Activated CD4-positive, alpha-beta T cell treated with anti-CD3 and anti-CD28 coated beads, Interleukin-2, Interleukin-6, amounts not matched to agents 100 ng/mL and 50 ng/mL, durations not matched to agents 16 hours and 8 hours (primary cell): ENCODE data around the gene HAVCR2.
"Not testable (repeated sequence)": the region's sequence is repeated elsewhere in the genome, so short reads cannot be mapped to it uniquely, and the experiment has no call there.

ENCODE experiments used
- DNase-seq: peaks from one replicate; pipeline ENCODE4 v3.0.0-alpha.2; 2020

The HAVCR2 gene

DNA sequence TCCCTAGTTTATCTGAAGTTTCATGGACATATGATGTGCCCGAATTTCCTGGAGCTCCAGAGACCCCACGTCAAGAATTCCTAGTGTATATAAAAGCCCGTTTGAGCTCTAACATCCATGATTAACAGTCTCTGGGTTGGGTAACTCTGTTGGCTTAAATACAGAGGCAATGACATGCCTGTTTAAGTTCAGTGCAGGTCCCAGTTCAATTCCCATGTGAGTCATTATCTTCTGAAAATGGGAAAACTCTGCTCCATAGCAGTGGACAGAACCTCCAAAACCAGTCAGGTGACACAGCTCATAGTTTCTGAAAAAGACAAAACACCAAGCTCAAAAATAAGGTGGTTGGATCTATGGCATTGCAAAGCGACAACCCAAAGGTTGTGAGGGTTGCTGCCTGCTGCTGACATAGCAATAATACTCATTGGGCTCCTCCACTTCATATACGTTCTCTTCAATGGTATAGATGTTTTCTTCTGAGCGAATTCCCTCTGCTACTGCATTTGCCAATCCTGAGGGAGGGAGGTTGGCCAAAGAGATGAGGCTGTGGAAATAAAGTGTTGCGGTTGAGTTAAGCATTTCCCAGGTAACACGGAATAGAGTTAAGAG lies 22.0 kb downstream of the HAVCR2 start:
- no peak for DNase-seq

DNA sequence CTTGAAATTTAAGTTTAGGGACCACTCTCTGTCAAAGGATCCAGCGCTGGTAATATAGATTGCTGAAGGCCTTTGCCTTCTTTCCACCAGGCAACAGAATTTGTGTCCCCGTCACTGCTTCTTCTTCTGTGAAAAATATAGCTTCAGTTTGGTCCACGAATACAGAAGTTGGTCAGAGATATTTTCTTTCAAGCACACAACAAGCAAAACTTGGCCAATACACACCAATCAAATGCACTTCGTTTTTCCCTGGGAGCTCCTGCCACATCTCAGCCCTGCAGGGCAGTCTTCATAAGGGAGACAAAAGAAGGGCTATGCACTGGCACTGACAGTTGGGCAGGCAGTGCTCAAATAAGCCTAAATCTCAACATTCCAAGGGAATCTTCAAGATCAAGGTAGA lies 22.9 kb downstream of the HAVCR2 start:
- DNase-seq, result no peak

DNA sequence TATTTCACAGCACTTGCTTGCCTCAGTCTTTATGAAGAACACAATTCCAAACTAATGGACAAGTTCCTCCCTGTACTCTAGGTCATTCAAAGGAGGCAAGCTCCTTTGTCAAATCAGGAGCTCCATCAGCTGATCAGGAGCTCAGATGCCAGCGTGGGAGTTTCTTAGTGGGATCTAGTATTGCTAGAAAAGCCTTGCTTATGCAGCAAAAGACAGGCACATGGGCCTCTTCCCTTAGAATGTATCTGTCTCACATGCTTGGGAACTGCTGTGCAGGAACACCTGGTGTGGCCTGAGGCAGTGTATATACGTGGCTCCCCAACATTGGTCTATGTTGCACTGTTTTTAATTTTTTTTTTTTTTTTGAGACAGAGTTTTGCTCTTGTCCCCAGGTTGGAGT lies 28.6 kb downstream of the HAVCR2 start:
- no peak for DNase-seq

DNA sequence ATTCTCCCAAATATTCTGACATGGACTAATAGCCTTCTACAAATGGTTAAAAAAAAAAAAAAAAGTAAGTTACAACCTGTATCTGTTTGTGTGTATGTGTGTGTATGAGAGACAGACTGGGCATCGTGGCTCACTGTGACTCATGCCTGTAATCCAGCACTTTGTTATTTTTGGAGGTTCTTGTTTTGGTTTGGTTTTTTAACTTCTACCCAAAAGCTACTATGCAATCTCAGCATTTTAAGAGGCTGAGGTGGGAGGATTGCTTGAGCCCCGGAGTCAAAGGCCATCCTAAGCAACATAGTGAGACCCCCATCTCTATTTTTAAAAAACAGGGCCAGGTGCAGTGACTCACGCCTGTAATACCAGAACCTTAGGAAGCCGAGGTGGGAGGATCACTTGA lies 32.3 kb downstream of the HAVCR2 start:
- DNase-seq, result peak; percentile 21

DNA sequence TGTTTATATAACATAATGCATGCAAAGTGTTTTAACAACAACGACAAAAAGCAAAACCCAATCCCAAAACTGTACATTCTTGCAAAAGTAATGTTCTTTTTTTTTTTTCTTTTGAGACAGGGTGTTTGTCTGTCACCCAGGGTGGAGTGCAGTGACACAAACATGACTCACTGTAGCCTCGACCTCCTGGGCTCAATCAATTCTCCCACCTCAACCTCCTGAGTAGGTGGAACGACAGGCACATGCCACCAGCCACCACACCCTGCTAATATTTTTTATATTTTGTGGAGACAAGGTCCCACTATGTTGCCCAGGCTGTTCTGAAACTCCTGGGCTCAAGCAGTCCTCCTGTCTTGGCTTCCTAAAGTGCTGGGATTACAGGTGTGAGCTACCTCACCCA lies 36.3 kb downstream of the HAVCR2 start:
- peak; percentile 19 for DNase-seq

DNA sequence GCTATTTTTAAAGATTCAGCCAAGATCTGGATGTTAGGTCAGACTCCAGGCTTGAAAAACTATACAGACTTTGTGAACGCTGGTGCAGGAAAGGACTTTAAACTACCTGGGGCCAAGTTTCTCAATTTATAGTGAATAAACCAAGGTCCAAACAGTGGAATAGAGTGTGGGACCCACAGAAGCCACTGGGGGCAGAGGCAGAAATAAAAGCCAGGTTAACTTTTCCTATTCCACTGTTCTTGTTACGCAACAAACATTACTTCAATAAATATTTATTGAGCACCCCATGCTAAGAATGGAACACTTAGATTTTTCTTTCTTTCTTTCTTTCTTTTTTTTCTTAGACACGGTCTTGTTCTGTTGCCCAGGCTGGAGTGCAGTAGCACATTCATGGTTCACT lies 38.9 kb downstream of the HAVCR2 start:
- DNase-seq, result no peak

DNA sequence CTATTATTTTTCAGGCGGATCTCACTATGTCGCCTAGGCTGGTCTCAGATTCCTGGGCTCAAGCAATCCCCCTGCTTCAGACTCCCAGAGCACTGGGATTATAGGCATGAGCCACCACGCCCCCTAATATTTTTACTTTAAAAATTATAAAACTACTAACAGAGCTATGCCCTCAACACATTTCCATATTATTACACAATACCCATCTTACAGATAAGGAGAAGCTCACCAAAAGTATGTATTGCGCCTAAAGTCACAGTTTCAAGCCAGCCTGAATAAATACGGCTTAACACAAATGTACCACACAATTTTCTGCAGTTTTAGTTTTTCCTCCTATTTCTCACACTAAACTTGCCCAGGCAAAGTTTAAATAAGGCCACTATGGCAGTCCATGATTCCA lies 40.1 kb downstream of the HAVCR2 start:
- no peak for DNase-seq

DNA sequence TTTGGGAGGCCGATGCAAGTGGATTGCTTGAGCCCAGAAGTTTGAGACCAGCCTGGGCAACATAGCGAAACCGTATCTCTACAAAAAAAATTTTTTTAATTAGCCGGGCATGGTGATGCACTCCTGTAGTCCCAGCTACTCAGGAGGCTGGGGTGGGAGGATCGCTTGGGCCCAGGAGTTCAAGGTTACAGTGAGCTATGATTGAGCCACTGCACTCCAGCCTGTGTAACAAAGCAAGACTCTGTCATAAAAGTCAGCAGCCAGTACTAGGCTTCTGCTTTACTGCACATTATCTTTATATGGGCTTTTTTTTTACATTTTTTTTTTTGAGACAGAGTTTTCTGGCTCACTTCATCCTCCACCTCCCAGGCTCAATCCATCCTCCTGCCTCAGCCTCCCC lies 40.5 kb downstream of the HAVCR2 start:
- no peak for DNase-seq

DNA sequence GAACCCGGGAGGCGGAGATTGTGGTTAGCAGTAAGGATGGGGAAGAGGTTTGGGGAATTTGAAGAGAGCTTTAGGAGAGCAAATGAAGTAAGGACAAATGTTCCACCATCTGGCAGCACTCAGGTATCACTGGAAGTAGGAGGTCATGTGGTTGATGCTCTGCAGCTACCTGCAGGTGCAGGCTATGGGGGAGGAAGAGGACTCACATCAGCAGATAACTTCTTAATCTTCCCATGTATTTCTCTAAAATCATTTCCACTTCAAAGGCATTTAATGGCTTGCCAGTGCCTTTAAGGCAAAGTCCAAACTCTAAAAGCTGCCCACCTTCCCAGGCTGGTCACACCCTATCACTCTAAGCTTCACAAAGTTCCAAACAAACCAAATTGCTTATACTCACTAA lies 41.8 kb downstream of the HAVCR2 start:
- no peak for DNase-seq

DNA sequence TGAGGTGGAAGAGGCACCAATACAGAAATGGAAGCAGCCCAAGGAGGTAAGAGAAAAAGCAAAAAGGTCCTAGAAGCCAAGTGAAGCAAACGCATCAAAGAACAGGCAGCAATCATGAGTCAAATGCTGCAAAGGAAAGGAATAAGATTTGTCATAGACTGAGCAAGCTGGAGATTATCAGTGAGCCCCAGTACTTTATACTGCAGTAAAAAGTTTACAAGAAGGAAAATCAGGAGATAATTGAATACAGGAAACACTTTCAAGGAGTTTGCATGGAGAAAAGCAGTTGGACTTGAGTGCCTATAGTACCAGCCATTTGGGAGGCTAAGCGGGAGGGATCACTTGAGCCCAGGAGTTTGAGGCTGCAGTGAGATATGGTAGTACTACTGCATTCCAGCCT lies 42.8 kb downstream of the HAVCR2 start:
- no peak for DNase-seq

DNA sequence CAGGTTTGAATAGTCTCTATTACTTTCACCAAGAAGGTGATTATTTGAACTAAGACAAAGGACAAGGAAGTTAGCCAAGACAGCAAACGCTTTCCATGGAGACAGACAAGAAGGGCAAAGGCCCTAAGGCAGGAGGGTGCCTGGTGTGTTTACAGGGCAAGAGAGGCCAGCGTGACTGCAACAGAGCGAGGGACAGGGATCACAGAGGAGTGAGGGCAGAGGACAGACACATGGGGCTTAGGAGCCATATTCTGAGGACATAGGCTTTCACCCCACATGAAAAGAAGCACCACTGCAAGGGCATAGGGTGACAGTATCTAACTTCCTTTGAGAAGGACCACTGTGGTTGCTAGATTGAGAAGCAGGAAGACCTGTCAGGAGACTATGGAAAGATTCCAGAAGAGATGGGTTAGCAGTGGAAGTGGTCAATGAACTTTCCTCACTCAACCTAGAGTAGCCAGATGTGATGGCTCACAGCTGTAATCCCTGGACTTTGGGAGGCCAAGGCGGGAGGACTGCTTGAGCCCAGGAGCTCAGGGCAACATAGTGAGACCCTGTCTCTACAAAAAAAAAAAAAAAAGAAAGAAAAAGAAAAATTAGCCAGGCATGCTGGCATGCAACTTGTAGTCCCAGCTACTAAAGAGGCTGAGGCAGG lies 44.9 kb downstream of the HAVCR2 start:
- no peak for DNase-seq

DNA sequence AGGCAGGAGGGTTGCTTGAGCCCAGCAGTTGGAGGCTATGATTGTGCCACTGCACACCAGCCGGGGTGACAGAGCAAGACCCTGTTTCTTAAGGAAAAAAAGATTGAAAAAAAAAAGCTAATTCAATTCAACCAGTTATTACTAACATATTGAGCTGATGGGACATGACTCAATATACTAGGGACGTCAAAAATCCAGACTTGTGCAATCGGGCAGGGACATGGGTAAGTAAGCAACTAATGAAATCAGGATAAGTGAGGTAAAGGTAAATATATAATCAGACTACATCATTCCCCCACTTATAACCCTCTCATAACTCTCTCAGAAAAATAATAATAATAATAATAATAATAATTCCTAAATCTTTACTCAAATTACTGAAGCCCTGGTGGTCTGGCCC lies 49.0 kb downstream of the HAVCR2 start:
- DNase-seq, result no peak

DNA sequence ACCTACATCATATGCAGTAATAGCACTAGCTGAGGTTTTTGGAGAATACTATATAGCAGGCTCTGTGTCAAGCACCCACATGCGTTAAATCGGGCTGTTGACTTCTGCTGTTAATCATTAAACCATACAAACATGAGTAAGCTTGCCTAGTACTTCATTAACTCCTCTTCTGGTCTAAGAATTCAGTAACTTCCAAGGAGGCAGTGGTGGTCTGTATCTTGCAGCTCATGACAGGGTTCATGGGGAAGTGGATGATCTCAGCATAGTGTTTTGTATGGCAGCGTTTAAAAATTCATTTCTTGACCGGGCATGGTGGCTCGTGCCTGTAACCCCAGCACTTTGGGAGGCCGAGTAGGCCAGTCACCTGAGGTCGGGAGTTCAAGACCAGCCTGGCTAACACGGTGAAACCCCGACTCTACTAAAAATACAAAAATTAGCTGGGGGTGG lies 49.7 kb downstream of the HAVCR2 start, which contains the start of gene HAVCR1:
Gene HAVCR1 (minus strand): TSS at position 24 of the 447 bp plus-strand sequence. CDS start 1,173 bp downstream, outside the sequence.
- no peak for DNase-seq

DNA sequence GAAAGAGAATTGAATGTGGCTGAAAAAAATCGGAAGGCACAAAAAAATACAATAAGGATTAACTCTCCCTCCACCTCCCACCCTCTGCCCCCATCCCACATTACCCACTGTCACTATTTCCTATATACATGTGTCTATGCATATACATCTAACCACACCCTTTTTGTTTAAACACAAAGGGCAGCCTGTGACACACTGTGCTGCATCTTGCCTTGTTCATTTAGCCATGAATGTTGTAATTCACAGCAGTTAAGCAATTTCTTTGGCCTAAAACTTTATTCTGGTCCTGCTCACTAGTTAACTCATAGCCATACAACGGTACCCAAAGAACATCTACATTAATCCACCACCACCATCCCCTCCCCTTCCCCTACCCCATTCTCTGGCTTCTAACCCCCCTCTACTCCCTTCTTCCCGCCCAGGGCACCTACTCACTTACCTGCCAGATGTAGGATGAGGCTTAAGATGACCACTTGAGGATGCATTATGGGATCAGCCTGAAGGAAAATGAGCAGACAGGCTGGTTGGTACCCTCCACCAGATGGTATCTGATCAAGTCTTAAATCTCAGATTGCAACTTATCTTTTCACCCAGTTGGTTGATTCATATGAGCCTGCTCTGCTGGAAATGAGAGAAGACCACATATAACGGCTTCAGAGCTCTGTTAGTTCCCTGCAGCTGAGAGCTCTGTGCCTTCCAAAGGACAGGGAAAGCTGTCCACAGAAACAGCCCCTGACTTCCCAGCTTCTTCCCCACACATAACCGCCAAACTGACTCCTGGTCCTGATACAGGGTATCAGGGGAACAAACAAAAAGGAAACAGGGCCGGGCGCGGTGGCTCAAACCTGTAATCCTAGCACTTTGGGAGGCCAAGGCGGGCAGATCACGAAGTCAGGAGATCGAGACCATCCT lies 51.1 kb downstream of the HAVCR2 start:
- DNase-seq, result no peak

DNA sequence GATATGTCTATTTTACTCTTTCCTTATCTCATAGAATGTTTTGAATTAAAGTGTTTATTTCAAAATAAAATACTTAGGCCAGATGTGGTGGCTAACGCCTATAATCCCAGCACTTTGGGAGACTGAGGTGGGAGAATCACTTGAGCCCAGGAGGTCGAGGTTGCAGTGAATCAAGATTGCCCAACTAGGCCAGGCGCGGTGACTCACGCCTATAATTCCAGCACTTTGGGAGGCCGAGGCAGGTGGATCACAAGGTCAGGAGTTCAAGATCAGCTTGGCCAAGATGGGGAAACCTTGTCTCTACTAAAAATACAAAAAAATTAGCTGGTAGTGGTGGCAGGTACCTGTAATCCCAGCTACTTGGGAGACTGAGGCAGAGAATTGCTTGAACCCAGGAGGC lies 52.0 kb downstream of the HAVCR2 start:
- not testable (repeated sequence) for DNase-seq

DNA sequence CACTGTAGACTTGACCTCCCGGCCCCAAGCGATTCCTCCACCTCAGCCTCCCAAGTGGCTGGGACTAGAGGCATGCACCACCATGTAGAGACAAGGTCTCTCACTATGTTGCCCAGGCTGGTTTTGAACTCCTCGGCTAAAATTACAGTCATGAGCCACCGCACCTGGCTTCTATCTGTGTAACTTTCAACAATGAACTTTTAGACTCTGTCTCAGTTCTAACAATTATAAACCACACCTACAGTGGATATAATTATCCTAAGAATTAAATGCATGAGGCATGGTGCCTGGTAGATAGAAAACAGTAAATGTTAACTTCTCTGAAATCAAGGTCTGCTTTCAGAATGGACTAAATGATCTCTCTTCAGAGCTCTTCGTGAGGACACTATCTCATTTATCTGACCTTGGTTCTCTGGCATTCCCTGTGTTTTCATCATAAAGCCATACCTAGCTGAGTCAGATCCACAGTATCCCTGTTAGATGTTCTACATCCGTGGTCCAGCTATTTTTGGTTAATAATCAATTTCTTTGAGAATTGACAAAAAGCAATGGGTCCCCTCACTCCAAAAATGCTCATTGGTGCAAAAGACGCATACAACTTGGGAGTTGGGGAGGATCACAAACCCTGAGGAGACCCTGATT lies 57.1 kb downstream of the HAVCR2 start:
- DNase-seq, result no peak

DNA sequence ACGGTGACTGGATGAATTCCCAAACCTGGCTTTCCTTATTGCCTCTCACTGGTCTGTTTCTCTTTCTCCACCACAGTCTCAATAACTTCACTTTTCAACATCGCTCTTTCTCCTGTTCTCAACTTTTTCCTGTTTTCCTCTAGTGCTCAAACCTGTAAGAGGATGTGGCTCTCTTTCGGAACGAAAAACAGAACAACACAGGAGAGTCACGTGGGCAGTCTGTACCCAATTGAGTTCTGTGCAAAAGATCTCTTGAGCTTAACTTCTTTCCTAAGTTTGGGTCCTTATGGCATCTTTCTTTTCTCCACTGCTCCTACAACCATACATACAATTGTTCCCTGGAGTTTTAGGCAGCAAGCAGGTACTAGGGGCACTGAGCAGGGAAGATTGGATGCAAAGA lies 58.8 kb downstream of the HAVCR2 start:
- no peak for DNase-seq

DNA sequence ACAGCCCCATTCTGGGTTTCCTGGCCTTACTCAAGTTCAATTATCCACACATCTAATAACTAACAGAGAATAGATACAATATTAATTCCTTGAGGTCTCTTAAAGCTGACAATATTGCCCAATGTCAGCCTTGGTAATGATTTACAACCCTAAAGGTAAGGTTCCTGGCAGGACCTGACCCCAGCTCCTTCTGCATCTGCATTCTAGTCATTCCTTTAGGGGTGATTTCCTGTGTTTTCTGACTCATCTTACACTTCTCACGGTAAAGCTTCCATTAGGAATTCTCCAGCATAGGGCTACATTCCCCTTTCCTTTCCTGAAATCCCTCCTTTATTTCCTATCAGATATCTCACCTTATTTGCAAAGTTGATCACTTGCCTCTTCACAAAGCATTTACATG lies 59.2 kb downstream of the HAVCR2 start:
- no peak for DNase-seq

DNA sequence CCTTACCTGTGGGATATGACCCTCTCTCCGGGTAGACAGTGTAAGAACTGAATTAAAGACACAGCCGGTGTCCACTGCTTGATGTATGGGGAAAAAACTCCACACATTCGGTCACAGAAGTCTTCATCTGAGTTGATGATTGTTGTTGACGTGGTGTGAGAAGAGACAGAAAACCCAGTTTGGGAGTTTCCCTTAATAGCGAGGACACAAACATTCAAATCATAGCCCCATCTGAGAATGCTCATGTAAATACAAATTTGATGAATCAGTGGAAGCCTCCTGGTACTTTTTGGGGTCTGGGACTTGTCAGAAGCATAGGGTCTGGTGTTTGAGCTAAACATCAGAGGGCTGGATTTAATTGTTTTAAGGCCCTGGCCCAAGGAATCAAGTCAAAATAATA lies 60.9 kb downstream of the HAVCR2 start:
- DNase-seq, result no peak

DNA sequence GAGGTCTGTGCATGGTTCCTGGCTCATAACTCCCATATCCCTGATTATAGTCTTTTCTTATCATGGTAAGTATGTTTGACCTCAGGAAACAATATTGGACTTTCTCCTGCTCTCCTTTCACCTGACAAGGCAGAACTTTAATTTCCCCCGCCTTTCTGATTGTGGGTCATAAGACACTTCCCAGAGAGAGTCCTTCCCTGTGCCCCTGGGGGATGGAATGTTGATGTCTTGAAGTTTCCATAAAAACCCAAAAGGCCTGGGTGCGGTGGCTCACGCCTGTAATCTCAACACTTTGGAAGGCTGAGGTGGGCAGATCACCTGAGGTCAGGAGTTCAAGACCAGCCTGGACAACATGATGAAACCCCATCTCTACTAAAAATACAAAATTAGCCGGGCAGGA lies 61.8 kb downstream of the HAVCR2 start:
- not testable (repeated sequence) for DNase-seq

DNA sequence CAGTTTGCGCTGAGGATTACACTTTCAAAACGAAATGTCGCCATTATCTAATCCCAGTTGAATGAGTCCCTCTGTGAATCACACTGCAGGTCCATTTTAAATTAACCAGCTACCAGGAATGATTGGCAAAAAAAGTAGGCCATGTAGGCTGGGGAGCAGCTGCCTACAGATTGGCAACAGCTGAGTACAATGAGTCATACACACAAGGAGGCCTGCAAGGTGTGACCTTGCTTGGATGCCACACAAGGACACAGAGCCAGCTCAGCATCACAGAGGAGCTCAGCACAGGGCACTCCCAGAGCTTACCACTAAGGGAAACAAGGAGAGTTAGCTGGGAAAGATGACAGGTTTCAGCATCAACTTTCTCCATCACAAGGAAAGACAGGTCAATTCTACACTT lies 62.8 kb downstream of the HAVCR2 start:
- peak; percentile 25 for DNase-seq

DNA sequence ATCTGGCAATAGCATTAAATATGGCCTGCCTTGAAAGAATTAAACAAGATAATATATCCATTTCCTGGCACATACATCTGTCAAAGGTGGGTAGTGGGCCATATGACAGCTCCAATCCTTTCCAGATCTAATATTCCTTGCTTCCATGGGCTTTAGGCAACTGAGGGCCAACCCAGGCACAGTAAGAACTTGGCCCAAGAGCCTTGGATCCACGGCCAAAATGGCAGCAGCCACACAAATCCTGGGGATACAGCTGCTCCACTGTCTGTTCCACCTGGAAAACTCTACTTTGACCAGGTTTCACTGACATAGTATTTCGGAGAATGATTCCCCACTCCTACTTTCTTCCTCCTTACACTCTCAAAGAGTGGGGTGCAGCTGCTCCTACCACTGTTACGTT lies 63.2 kb downstream of the HAVCR2 start:
- DNase-seq, result no peak

DNA sequence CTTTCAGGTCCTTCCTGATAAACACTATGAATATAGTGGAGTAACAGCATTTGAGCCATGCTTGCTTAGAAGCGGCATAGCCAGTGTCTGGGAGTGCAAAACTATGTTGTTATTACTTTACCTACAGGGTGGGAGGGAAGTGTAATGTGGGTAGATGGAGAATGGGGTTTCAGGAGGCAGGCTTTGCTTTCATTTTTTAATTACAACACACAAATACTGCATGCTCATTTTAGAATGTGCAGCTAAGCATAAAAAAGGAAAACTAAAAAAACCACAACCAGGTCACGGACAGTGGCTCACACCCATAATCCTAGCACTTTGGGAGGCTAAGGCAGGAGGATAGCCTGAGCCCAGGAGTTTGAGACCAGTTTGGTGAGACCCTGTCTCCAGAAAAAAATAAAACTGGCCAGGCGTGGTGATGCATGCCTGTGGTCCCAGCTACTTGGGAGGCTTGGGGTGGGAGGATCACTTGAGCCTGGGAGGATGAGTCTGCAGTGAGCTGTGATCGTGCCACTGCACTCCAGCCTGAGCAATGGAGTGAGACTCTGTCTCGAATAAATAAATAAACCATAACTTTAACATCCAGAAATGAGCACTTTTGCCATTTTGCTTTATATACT lies 70.2 kb downstream of the HAVCR2 start:
- no peak for DNase-seq
